ENCODE data around the gene CNGA1.
A peak's percentile ranks its signal among the peaks of the same experiment; 100 is the strongest.
"Not testable (repeated sequence)": the region's sequence is repeated elsewhere in the genome, so short reads cannot be mapped to it uniquely, and the experiment has no call there.

The CNGA1 gene

DNA sequence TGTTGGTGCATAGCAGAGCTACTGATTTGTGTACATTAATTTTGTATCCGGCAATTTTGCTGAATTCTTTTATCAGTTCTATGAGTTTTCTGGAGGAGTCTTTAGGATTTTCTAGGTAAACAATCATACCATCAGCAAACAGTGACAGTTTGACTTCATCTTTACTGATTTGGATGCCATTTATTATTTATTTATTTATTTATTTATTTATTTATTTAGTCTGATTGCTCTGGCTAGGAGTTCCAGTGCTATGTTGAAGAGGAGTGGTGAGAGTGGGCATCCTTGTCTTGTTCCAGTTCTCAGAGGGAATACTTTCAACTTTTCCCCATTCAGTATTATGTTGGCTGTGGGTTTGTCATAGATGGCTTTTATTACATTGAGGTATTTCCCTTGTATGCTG lies 24.0 kb downstream of the CNGA1 start:
- H4K12ac ChIP-seq (ENCODE audit: low read depth, low read length), result not testable (repeated sequence)

DNA sequence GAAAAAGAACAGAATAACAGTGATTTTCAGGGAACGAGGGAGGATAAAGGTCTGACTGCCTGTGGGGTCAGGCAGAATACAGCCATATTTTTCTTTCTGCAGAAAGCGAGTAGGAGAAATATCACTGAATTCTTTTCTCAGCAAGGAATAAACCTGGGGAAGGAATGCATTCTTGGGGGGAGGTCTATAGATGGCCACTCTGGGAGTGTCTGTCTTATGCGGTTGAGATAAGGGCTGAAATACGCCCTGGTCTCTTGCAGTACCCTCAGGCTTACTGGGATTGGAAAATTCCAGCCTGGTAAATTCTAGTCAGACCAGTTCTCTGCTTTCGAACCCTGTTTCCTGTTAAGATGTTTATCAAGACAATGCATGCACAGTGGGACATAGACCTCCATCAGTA lies 26.3 kb downstream of the CNGA1 start:
- Histone ChIP-seq H3K18ac (ENCODE audit: low read length) (no peak overlapping the region), H2BK120ac (ENCODE audit: insufficient read depth, low read length, poor library complexity) (no peak overlapping the region), H3K23ac (ENCODE audit: low read length) (no peak overlapping the region), H2AFZ (ENCODE audit: insufficient read depth, low read length, poor library complexity) (no peak overlapping the region), H3K4ac (ENCODE audit: low read depth, low read length) (no peak overlapping the region), H2BK5ac (ENCODE audit: low read depth, low read length, poor library complexity) (no peak overlapping the region), H3K27me3 (ENCODE audit: insufficient read depth, low read length) (no peaks in the 10 kb centered on the region), H3K4me3 (ENCODE audit: low read depth, low read length) (no peak overlapping the region), H3K27ac (ENCODE audit: low read depth, low read length) (no peak overlapping the region), H3K36me3 (ENCODE audit: control insufficient read depth in 1 of 2, insufficient read depth in 2 of 2, low read length in 2 of 2) (no peaks in the 10 kb centered on the region), H3K4me1 (ENCODE audit: control insufficient read depth in 1 of 2, insufficient read depth in 2 of 2, low read length in 2 of 2) (no peaks in the 10 kb centered on the region), H3K9me3 (ENCODE audit: insufficient read depth, low read depth, low read length) (no peaks in the 10 kb centered on the region), H3K14ac (ENCODE audit: low read length) (no peak overlapping the region), H4K91ac (ENCODE audit: low read depth, low read length) (no peak overlapping the region), H3K9ac (ENCODE audit: low read length) (no peak overlapping the region), H3K79me1 (ENCODE audit: low read length) (no peaks in the 10 kb centered on the region), H3K79me2 (ENCODE audit: control insufficient read depth, insufficient read depth, low read length, poor library complexity) (no peaks in the 10 kb centered on the region), H2BK12ac (ENCODE audit: low read length) (no peak overlapping the region), H4K8ac (ENCODE audit: low read depth, low read length) (no peak overlapping the region), H3K4me2 (ENCODE audit: low read length) (no peak overlapping the region), H4K12ac (ENCODE audit: low read depth, low read length) (no peak overlapping the region), H2AK5ac (ENCODE audit: low read length) (no peak overlapping the region)
- WGBS (ENCODE audit: extremely low coverage, insufficient coverage, insufficient read length), result no CpG with 5 or more reads among the region's 5 CpGs
- DNase-seq, result no peak

More for the DNA sequence above, 24.0 kb downstream of the CNGA1 start:
- H4K91ac ChIP-seq (ENCODE audit: low read depth, low read length); H3K4me1 ChIP-seq (ENCODE audit: control insufficient read depth in 1 of 2, insufficient read depth in 2 of 2, low read length in 2 of 2); H3K9me3 ChIP-seq (ENCODE audit: insufficient read depth, low read depth, low read length); H3K9ac ChIP-seq (ENCODE audit: low read length); H2BK120ac ChIP-seq (ENCODE audit: insufficient read depth, low read length, poor library complexity); H3K4me2 ChIP-seq (ENCODE audit: low read length); H3K4me3 ChIP-seq (ENCODE audit: low read depth, low read length); H3K4ac ChIP-seq (ENCODE audit: low read depth, low read length); H3K27ac ChIP-seq (ENCODE audit: low read depth, low read length); H3K36me3 ChIP-seq (ENCODE audit: control insufficient read depth in 1 of 2, insufficient read depth in 2 of 2, low read length in 2 of 2); H2BK5ac ChIP-seq (ENCODE audit: low read depth, low read length, poor library complexity); H3K79me2 ChIP-seq (ENCODE audit: control insufficient read depth, insufficient read depth, low read length, poor library complexity); H3K79me1 ChIP-seq (ENCODE audit: low read length); H2AK5ac ChIP-seq (ENCODE audit: low read length); H3K14ac ChIP-seq (ENCODE audit: low read length); H2BK12ac ChIP-seq (ENCODE audit: low read length); H4K8ac ChIP-seq (ENCODE audit: low read depth, low read length); H3K23ac ChIP-seq (ENCODE audit: low read length); DNase-seq; H2AFZ ChIP-seq (ENCODE audit: insufficient read depth, low read length, poor library complexity); H3K27me3 ChIP-seq (ENCODE audit: insufficient read depth, low read length); H3K18ac ChIP-seq (ENCODE audit: low read length): not testable (repeated sequence)
- no CpG with 5 or more reads among the region's 1 CpG for WGBS (ENCODE audit: extremely low coverage, insufficient coverage, insufficient read length)

DNA sequence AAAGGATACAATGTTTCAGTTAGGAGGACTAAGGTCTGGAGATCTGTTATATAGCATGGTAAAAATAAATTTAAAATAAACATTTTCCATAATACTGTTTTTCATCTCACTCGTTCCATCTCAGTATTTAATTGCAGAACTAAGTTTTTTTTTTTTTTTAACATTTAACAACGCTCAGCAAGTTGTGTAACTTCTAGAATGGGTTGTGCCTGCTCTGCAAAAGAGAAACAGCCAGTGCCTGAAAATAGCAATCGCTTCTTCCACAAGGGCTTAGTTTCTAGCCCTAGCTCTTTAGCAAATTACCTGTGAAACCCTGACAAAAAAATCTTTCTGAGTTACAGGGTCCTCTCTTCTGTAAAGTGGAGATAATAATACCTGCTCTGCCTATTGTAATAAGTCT lies 41.9 kb downstream of the CNGA1 start:
- H4K91ac ChIP-seq (ENCODE audit: low read depth, low read length), result no peak overlapping the region
- no CpG with 5 or more reads among the region's 3 CpGs for WGBS (ENCODE audit: extremely low coverage, insufficient coverage, insufficient read length)
- no peak overlapping the region for H2BK5ac ChIP-seq (ENCODE audit: low read depth, low read length, poor library complexity)

DNA sequence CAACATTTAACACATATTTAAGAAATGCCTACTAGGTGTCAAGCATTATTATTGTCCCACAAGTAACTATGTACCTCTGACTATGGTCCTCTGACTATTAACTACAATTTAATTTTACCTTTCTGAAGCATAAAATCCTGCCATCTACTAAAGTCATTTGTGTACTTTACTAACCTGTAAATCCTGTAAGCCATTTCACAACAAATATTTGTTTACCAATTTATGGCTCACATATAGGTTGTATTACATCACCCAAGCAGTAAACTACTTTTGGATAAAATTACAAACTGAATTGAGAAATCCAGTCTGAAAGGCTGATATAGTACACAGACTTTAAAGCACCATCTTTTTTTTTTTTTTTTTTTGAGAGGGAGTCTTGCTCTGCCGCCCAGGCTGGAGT lies 43.8 kb downstream of the CNGA1 start:
- Histone ChIP-seq H3K14ac (ENCODE audit: low read length) (no peak overlapping the region), H3K9me3 (ENCODE audit: insufficient read depth, low read depth, low read length) (no peaks in the 10 kb centered on the region), H4K8ac (ENCODE audit: low read depth, low read length) (no peak overlapping the region), H3K4me1 (ENCODE audit: control insufficient read depth in 1 of 2, insufficient read depth in 2 of 2, low read length in 2 of 2) (no peaks in the 10 kb centered on the region), H4K12ac (ENCODE audit: low read depth, low read length) (no peak overlapping the region), H2BK120ac (ENCODE audit: insufficient read depth, low read length, poor library complexity) (no peak overlapping the region), H2BK12ac (ENCODE audit: low read length) (no peak overlapping the region), H3K4me2 (ENCODE audit: low read length) (no peak overlapping the region), H3K18ac (ENCODE audit: low read length) (no peak overlapping the region), H3K4ac (ENCODE audit: low read depth, low read length) (no peak overlapping the region), H3K9ac (ENCODE audit: low read length) (no peak overlapping the region), H4K91ac (ENCODE audit: low read depth, low read length) (no peak overlapping the region), H3K27ac (ENCODE audit: low read depth, low read length) (no peak overlapping the region), H3K79me1 (ENCODE audit: low read length) (no peaks in the 10 kb centered on the region), H2AK5ac (ENCODE audit: low read length) (no peak overlapping the region), H3K23ac (ENCODE audit: low read length) (no peak overlapping the region), H3K36me3 (ENCODE audit: control insufficient read depth in 1 of 2, insufficient read depth in 2 of 2, low read length in 2 of 2) (no peaks in the 10 kb centered on the region), H2AFZ (ENCODE audit: insufficient read depth, low read length, poor library complexity) (no peak overlapping the region), H3K79me2 (ENCODE audit: control insufficient read depth, insufficient read depth, low read length, poor library complexity) (no peaks in the 10 kb centered on the region), H3K4me3 (ENCODE audit: low read depth, low read length) (no peak overlapping the region), H2BK5ac (ENCODE audit: low read depth, low read length, poor library complexity) (no peak overlapping the region), H3K27me3 (ENCODE audit: insufficient read depth, low read length) (no peaks in the 10 kb centered on the region)
- DNase-seq, result peak in 1 of 2 donors; percentile 9
- no CpG with 5 or more reads among the region's 1 CpG for WGBS (ENCODE audit: extremely low coverage, insufficient coverage, insufficient read length)

More for the DNA sequence above, 41.9 kb downstream of the CNGA1 start:
- Histone ChIP-seq H4K8ac (ENCODE audit: low read depth, low read length) (no peak overlapping the region), H2BK120ac (ENCODE audit: insufficient read depth, low read length, poor library complexity) (no peak overlapping the region), H2AK5ac (ENCODE audit: low read length) (no peak overlapping the region), H3K79me2 (ENCODE audit: control insufficient read depth, insufficient read depth, low read length, poor library complexity) (no peaks in the 10 kb centered on the region), H3K9ac (ENCODE audit: low read length) (no peak overlapping the region), H3K4ac (ENCODE audit: low read depth, low read length) (no peak overlapping the region), H3K36me3 (ENCODE audit: control insufficient read depth in 1 of 2, insufficient read depth in 2 of 2, low read length in 2 of 2) (no peaks in the 10 kb centered on the region), H3K27ac (ENCODE audit: low read depth, low read length) (no peak overlapping the region), H3K4me2 (ENCODE audit: low read length) (no peak overlapping the region), H4K12ac (ENCODE audit: low read depth, low read length) (no peak overlapping the region), H3K4me1 (ENCODE audit: control insufficient read depth in 1 of 2, insufficient read depth in 2 of 2, low read length in 2 of 2) (no peaks in the 10 kb centered on the region), H2AFZ (ENCODE audit: insufficient read depth, low read length, poor library complexity) (no peak overlapping the region), H3K27me3 (ENCODE audit: insufficient read depth, low read length) (no peaks in the 10 kb centered on the region), H3K14ac (ENCODE audit: low read length) (no peak overlapping the region), H3K18ac (ENCODE audit: low read length) (no peak overlapping the region), H3K79me1 (ENCODE audit: low read length) (no peaks in the 10 kb centered on the region), H3K9me3 (ENCODE audit: insufficient read depth, low read depth, low read length) (no peaks in the 10 kb centered on the region), H3K4me3 (ENCODE audit: low read depth, low read length) (no peak overlapping the region), H2BK12ac (ENCODE audit: low read length) (no peak overlapping the region), H3K23ac (ENCODE audit: low read length) (no peak overlapping the region)
- DNase-seq, result no peak

Data from trophoblast cell (in vitro differentiated cells and primary cell).